Middle frontal gyrus (tissue), 1 donor: ENCODE results near the gene HACD2.

Experiments used
- DNase-seq: peaks from one replicate; pipeline ENCODE4 v3.0.0-alpha.2; 2015; ENCODE audit warnings: low spot score; ENCODE audit errors: extremely low spot score

Gene HACD2

DNA sequence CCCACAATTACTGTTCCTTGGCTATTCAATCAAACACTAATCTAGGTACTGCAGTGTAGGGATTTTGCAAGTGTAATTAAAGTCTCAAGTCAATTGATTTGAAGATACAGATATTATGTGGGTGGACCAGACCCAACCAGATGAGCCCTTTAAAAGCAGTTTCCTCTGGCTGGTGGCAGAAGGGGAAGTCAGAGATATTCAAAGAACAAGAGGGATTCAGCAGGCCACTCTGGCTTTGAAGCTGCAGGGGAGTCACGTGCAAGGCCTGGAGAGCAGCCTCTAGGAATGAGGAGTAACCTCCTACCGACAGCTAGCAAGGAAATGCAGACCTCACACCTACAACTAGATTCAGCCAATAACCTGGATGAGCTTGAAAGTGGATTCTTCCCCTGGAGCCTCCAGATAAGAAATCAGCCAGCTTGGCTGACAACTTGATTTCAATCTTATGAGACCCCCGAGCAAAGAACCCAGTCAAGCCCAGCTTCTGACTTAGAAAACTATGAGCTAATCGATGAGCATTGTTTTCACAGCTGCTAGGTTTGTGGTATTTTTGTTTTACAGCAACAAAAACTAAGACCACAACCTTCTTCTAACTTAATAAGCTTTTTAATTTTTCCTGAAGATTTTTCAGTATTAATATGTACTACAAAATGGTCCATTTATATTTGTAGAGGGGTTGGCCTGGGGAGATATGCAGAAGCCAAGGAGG, 13.4 kb downstream of the HACD2 start:
- DNase-seq = no peak

DNA sequence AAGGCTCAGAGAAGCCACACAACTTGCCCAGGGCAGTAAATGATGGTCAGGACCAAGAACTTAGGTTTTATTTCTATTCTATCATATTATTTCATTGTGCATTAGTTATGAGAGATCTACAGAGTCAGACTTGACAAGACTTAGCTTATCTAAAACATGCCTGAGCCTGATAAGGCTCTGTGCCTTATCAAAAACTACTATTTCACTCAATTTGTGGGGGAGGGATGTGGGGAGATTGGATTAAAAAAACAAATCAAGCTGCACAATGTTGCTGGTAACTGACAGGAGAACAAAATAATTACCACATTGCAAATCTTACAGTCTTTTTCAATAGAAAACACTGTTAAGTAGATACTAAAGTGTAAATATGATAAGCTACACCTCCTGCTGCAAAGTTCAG, 16.0 kb downstream of the HACD2 start:
- DNase-seq = no peak

DNA sequence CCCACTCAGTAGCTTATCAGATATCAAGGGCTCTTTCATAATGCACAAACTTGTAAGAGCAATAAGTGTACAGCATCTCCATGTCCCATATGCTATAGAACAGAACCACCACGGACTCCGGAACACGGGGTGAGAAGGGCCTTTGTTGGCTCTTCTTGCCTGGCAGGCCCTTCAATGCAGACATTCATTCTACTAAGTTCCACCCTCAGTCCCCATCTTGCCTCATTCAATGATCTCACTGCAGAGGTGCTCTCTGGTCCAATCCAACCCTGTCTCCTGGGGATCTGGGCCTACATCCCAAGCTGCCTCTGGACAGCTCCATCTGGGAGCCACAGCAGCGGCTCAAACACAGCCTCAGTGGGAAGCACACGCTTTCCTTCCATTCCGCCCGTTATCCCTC, 16.8 kb downstream of the HACD2 start:
- no peak for DNase-seq

DNA sequence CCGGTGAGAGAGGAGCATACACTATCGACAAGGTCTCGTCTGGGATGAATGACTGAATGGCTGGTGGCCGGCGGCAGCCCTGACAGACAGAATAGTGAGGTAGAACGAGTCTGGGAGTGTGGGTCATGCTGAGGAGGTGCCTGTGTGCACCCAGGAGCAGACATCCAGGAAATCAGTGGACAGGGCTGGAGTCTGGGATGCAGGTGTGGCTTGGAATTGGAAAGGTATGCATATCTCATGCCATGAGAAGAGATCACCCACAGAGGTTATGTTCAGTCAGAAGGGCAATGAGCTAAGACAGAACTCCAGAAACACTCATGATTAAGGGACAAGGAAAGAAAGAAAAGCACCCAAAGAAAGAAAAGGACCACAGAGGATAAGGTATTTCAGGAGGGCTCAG, 20.8 kb downstream of the HACD2 start:
- DNase-seq = no peak

DNA sequence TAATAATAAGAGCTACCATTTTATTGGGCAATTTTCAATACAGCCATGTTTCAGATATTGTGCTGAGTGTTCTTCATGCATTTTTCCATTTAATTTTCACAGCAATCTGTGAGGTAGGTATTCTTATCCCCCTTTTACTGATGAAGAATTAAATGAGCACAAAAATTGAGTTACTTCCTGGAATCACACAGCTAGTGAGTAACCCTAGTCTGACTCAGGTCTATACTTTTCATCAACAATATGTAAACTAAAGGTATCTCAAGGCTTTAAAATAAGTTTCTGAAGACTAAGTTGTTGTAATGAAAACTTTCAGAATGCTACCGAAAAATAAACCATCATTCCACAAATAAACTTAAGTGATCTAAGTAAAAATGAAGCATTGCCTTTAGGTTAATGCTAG, 22.3 kb downstream of the HACD2 start:
- DNase-seq = no peak

DNA sequence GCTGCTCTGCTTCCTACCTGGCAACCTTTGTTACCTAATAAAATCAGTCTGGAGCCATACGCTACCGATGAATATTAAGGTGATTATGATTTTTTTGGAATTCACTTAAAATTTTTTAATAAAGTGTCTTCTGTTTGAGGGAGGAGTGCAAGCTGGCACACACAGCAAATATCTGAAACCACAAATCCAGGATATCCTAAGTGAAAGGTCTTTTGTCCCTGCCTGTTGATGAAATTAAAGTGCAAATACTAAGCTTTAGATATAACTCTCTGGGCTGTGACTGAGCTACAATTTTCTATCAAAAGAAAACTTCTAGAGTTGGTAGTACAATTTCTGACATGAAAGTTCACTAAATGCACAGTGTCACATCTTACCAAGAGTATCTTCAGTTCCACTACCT, 23.7 kb downstream of the HACD2 start:
- no peak for DNase-seq

DNA sequence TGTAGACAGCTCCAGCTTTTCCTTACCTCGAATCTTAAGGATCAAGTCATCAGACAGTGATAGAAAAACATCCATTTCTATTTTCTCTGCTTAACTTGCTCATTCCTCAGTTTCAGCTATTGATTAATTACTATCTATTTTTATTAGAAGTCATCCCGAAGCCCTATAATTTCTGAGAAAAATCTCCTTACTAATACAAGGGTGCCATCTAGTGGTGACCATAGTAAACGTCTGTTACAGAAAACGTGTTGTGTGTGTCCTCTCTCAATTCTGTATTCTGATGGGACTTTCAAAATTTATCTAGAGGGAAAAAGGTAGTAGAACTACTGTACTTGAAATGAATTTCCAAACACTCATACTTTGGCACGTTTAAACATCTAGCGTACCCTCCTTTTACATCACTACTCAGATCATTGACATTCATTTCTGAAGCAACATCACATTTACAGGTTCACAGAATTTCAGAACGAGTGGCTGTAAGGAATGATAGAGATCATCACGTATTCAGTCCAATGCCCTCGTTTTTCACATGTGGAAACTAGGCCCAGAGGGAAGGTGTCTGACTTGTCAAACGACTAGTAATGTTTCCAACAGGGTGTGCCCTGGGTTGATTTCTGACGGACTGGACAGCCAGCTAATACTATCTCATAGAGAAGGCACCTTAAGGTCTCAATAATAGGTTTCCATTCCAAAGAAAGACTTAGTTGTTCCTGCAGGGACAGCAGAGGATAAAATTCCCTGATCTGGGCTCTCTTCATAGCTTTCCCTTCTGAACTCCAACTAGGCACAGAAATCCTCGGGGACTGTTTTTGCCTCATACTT, 25.6 kb downstream of the HACD2 start:
- DNase-seq = peak; percentile 51

DNA sequence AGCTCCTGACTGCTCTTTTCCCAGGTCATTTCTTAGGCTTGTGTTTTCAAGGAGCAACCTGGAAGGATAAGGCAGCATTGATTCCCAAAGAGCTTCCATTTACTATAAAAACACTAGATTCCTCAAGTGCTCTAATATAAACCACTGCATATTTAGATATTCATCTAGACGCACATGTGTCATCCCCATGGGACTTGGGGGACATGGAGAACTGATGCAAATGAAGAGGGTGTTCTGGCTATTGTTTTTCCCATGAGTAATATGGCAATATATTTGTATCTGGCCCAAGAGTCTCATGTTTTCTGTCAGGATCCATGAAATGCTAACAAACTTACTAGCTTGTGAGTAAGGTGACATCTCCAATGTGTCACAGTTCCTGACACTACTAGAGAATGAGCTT, 31.3 kb downstream of the HACD2 start:
- no peak for DNase-seq

DNA sequence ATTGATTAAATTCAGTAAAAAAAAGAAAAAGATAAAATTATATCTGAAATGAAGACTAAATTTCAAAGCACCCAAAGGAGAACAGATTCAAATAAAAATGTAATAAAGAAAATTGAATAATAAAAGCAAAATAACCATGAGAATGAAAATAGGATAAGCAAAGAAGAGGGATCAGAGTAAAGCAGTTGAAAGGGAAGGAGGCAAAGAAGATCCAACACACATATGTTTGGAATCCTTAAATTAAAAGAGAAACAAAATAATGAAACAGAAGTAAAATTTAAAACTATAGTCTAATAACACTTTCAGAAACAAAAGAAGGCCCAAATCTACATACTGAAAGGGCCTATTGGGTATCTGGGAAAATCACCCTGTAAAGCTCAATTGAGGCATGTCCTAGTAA, 32.1 kb downstream of the HACD2 start:
- no peak for DNase-seq

DNA sequence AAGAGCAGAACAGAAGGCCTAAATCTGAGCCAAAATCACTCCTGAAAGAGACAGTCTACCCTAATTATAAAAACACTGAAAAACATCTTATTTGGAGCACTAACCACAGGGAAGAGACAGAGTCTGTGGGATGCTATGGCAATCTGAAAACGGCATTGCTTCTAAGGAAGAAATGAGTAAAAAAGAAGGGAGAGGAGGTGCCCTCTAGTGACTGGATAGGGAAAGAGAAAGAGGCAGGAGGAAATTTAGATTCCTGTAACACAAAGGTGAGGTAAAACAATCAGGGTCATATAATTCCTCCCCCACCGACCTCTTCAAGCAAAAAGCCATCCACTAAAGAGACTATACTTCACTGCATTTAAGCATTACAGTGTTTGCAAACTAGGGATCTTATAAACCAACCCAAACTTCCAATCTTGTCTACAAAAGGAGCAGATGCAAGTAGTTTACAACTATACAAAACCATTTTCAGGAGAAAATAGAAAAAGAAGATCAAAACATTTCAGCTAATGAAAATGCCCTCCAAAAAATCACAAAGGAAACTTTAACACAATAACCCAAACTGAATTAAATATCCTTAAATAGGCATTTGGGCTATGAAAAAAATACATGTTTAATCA, 32.6 kb downstream of the HACD2 start:
- no peak for DNase-seq

DNA sequence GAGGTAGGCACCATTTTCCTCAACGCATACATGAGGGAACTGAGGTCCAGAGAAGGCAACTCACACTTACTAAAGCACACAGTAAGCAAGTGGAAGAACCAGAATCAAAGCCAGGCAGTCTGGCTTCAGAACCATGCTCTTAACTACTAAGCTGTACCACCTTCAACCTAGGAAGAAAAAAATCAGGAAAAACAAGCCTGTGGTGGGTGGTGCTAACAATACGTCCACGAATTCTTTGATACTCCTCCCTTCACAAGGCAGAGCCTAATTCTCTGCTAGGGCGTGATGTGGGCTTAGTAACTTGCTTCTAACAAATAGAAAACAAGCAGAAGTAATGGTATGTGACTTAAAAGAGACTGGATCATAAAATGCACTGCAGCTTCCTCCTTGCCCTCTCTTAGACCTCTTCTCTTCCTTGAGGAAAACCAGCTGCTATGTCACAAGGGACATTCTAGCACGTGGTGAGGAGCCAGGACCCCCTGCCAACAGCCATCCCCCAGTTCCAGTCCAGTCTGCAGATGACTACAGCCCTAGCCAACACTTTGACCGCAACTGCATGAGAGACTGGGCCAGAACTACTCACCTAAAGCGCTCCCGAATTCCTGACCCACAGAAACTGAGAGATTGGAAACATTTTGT, 36.9 kb downstream of the HACD2 start:
- DNase-seq = no peak

DNA sequence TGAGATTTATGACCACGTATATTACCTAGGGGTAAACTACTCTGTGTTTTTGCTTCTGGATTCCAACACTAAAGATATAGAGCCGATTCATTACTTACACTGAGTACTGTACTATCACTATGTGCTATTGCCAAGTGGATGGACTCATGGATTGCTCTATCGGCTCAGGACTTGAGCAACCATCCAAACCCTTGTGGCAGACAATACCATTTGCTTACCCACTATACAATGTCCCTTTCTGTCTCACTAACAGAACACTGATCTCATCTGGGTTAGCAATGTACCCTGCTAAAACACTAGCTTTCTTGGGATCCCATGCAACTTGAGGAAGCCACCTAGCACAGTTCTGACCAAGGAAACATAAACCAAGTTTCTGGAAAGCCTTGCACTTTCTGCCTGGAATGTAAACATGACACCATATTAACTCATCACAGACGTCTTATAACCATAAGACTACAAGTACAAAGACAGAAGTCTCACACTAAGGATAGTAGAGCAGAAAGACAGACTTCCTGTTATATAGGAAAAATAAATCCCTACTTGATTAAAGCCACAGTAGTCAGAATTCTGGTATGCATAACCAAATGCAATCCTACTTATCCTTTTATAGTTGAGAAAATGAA, 38.6 kb downstream of the HACD2 start:
- no peak for DNase-seq

DNA sequence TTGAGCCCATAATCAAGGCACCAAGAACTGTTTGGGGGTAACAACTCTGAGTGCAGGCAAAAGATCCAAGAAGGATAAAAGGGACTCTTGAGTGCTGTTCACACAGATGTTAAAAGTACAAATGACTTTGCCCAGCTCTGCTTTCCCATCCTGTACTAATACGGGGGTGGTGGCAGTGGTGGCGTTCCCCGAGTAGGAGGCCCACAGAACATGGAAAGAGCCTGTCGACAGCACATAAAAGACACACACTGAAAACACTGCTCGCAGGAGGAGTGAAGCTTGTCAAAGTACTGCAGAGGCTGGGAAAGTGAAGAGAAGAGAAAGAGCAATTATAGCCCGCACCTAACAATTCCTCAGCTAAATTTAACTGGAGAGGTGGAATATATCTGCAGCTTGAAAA, 40.9 kb downstream of the HACD2 start:
- no peak for DNase-seq

DNA sequence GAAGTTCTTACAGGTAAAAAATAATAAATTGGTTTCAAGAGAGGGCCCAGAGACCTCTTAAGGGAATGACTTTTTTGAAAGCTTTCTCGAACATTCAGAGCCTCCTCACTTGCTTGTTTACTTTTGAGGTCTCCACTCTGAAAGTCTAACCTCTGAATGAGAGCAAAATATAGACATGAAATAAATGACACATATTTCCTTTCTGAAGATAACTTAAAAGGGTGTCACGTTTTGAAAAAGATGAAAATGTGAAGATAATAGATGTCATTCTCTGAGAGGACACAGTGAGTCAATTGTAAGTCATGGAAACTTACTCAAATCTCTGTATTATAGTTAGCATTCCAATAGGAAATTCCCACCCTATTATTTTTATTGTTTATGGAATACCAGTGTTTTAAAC, 44.6 kb downstream of the HACD2 start:
- DNase-seq = no peak

DNA sequence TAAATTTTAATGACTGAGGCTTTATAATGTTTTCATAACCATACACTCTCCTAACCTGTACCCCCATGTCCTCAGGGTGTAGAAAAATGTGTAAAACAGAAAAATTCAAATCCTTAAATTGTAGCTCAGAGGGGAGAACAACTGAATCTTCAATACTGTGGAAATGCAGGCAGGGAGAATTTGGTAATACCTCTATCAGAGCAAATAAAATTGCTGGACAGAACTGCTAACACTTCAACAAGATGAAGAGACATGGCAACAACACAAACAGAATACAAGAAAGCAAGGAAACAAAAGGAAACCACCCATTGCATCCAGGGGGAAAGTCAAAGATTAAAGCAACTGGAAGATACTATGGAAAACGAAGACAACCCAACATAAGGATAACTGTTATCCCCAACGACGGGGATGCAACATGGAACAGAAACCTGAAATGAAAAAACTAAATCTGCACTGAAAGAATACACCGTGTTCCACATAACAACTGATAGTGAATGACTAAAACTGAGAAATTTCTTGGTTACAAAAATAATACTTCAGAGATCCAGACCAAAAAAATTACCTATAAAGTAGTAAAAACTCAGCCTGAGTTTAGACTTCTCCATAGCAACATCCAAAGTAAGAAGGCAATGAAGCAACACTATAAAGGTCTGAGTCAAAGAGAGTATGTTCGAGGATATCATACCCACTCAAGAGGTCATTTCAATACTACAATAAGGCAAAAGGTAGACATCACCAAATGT, 48.5 kb downstream of the HACD2 start:
- no peak for DNase-seq

DNA sequence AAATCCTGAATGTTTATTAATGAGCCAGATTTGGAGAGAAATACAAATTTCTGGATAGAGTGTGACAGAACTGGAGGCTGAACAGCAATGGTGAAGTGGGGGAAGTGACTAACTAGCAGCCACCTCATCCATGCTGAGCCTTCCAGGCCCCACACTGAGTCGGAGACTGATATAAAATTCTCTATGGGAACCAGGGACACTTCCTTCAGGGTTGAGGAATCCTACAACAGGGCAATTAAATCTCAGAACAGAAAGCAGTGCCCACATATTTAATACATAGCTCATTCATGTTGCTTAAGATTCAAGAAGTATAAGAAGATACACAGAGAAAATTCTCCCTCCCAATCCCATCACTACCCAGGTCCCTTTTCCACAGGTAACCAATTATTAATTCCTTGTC, 49.3 kb downstream of the HACD2 start:
- no peak for DNase-seq

DNA sequence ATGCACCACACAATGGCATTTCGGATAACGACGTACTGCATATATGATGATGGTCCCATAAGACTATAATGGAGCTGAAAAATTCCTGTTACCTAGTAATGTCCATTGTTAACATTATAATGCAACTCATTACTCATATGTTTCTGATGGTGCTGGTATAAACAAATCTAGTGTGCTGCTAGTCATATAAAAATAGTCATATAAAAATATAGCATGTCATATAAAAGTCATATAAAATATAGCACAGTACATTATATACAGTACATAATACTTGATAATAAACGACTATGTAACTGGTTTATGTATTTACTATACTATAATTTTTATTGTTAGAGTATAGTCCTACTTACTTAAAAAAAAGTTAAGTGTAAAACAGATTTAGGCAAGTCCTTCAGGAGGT, 50.6 kb downstream of the HACD2 start:
- no peak for DNase-seq

DNA sequence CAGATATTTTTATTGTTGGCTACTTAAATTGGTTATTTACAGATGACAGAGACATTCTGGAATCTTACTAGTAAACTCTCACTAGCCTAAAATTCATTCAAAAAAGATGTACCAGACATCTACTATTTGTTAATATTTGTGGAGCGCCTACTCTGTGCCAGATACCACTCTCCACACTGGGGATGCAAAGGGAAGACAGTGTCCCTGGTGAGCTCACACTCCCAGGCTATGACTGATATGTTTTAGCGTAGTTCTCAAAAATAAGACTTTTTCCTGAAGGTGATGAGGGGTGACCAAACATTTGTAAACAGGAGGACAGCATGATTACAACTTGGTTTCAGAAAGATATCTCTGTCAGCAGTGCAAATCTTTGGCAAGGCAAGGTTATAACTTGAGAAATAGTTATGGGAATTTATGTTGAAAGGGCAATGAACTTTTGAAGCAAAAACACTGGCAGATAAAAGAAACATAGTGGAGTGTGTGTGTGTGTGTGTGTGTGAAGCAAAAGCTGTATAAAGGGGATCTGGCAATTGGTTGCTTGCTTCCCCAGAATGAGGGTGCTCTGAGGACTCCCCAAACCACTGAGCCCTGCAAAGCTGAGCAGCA, 51.2 kb downstream of the HACD2 start:
- DNase-seq = no peak

DNA sequence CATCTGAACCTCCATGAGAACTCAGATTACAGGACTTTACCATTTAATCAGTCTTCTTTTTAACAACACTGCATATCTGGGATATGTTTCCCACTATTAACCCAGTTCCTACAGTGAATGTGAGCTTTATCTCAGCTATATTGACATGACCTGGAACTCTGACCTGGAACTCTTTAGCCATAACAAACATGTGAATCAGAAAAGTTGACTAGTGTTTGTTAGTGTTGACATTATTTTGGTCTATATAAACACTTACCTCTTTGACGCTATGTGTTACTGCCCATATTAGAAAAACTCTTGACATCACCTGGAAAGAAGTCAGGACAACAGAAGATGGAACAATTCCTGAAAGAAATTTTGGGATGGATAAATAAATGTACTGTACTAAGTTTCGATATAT, 56.7 kb downstream of the HACD2 start:
- no peak for DNase-seq

DNA sequence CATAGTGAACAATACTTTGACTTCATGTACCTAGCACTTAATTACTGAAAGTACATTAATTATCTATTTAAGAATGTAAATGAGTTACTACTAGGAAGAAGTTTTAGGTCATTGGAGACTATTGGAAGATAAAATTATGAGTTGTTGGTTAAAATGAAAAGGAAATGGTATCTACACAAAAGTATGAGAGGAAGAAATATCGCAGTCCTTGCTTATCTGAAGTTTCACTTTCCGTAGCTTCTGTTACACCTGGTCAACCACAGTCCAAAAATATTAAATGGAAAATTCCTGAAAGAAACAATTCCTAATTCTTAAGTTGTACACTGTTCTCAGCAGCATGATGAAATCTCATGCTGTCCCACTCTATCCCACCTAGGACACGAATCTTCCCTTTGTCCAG, 57.8 kb downstream of the HACD2 start:
- DNase-seq = no peak

DNA sequence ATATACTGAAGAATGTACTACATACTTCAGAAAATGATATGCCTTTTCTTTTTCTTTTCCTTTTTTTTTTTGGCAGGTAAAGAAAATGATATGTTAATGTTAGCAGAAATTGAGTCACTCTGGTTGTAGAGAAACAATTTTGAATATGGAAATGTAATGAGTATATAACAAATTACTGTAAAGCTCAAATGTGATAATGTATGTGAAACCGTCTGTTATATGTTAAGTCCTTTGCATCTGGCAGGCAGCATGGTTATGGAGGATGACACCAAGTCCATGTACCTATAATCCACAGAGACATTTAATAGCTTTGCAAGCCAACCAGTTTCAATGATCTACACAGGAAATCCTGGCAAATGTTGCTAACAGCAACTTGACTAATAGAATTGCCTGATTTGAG, 58.4 kb downstream of the HACD2 start:
- DNase-seq = no peak
